Measurements from ENCODE around the gene FRA10AC1. TPM values are rescaled to one million over a fixed set of nuclear protein-coding genes. Genes with fewer than 3 reads are reported as not detected.

Gene FRA10AC1
- 4.2 and 7.3 TPM in 2 replicates for total RNA-seq

DNA sequence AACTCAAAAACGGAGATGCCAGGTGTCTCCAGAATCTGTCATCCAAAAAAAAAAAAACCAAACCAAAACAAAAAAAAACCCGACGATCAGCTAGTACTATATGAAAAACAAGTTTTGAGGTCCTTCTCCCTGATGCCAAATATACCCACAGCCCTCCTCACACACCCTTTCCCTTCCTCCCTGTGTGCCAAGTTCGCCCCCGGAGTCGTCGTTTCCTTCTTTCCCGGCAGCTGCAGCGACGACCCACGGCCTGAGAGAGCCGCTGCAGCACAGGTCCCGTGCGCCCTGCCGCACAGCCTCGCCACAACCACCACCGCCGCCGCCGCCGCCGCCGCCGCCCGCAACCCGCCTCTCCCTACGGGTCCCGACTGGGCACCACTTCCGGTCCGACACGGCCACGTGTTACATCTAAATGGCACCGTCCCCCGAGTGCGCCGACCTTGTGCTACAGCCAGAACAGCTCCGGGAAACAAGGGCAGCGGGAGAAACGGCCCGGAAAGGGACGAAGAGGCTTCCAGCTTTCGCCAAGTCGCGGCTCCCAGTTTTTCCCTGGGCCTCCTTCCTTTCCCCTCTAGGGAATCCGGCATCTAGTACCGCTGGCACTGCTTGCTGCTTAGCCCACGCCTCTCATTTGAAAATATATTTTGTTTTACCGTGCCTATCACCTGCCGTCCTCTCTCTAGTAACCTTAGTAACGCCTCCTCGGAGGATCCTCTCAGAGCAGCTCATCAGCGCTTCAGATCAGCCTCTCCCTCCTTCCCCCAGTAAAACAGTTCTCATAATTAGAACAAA lies at the start of gene FRA10AC1:
Gene FRA10AC1, minus strand, starts transcription at position 383 of the 792 bp plus-strand sequence. CDS start 2,486 bp downstream, outside the sequence.

Other genes with a start within 250 kb of the FRA10AC1 start
- gene MYOF, start 220.3 kb downstream of the FRA10AC1 start, total RNA-seq = 231 and 336 TPM in 2 replicates
- gene CEP55, start 206.0 kb downstream of the FRA10AC1 start, total RNA-seq = 8.7 and 74.0 TPM in 2 replicates
- not detected in 2 replicates for gene FFAR4, start 135.9 kb downstream of the FRA10AC1 start, total RNA-seq
- 0.28 TPM in 1 of 2 replicates, not detected in the other for gene RBP4, start 101.4 kb downstream of the FRA10AC1 start, total RNA-seq
- not detected in 2 replicates for gene PDE6C, start 90.1 kb downstream of the FRA10AC1 start, total RNA-seq
- not detected in 2 replicates for gene LGI1, start 55.3 kb upstream of the FRA10AC1 start, total RNA-seq
- 2.5 and 4.6 TPM in 2 replicates for gene SLC35G1, start 191.4 kb upstream of the FRA10AC1 start, total RNA-seq